GM12891 (cell line): ENCODE data around the gene FGGY.
"Not testable (repeated sequence)": the region's sequence is repeated elsewhere in the genome, so short reads cannot be mapped to it uniquely, and the experiment has no call there.

ENCODE experiments used
- DNase-seq: peaks from one replicate; pipeline ENCODE4 v3.0.0; 2011; ENCODE audit warnings: low spot score; ENCODE audit not compliant: insufficient read length
- FAIRE-seq: peaks from 2 replicates; lab custom pipeline; 2011; peaks lifted over from hg19 to GRCh38; lab: Jason Lieb, UNC
- PAX5 ChIP-seq: IDR thresholded peaks from 2 replicates; pipeline ENCODE4 v1.6.1; 2011; ENCODE audit warnings: low read length, moderate library complexity, mild to moderate bottlenecking; ENCODE audit not compliant: insufficient read depth, severe bottlenecking
- POLR2A ChIP-seq: IDR thresholded peaks from 2 replicates; pipeline ENCODE4 v1.6.1; 2011; ENCODE audit warnings: low read depth, low read length, control low read depth
- POLR2AphosphoS5 ChIP-seq: IDR thresholded peaks from 2 replicates; pipeline ENCODE4 v1.6.1; 2011; ENCODE audit warnings: low read depth, low read length, control low read depth
- POU2F2 ChIP-seq: IDR thresholded peaks from 2 replicates; pipeline ENCODE4 v1.6.1; 2011; ENCODE audit warnings: low read depth, mild to moderate bottlenecking, control low read depth, low read length, moderate library complexity
- SPI1 ChIP-seq: IDR thresholded peaks from 2 replicates; pipeline ENCODE4 v1.6.1; 2011; ENCODE audit warnings: low read depth, low read length, control low read depth
- TAF1 ChIP-seq: IDR thresholded peaks from 2 replicates; pipeline ENCODE4 v1.6.1; 2011; ENCODE audit warnings: low read depth, low read length, control low read depth

FGGY gene

GRCh38 chr1:59601041-59601441 lies 304.1 kb downstream of the FGGY start:
- DNase-seq (no peak), FAIRE-seq (no peak)
- TF ChIP-seq TAF1 (no peak), POU2F2 (no peak), POLR2AphosphoS5 (no peak), PAX5 (no peak), SPI1 (no peak), POLR2A (no peak)

- FAIRE-seq (no peak), DNase-seq (no peak)
- TF ChIP-seq POLR2AphosphoS5 (no peak), POLR2A (no peak), PAX5 (no peak), SPI1 (no peak)
Observed at GRCh38 chr1:59601811-59602210, 304.9 kb downstream of the FGGY start.

- DNase-seq (no peak), FAIRE-seq (no peak)
- TF ChIP-seq PAX5 = no peak
- TF ChIP-seq POU2F2 = no peak
- no peak for TF ChIP-seq SPI1
- no peak for TF ChIP-seq POLR2AphosphoS5
- TF ChIP-seq POLR2A = no peak
Observed at GRCh38 chr1:59604191-59604590, 307.3 kb downstream of the FGGY start.

- FAIRE-seq = no peak
- no peak for TF ChIP-seq SPI1
- no peak for TF ChIP-seq POU2F2
- no peak for TF ChIP-seq POLR2AphosphoS5
- TF ChIP-seq PAX5 = no peak
- TF ChIP-seq TAF1 = no peak
- no peak for TF ChIP-seq POLR2A
Observed at GRCh38 chr1:59605184-59605583, 308.3 kb downstream of the FGGY start.

GRCh38 chr1:59605761-59606160 lies 308.9 kb downstream of the FGGY start:
- TF ChIP-seq SPI1 (no peak), POLR2A (no peak), PAX5 (no peak), TAF1 (no peak), POU2F2 (no peak), POLR2AphosphoS5 (no peak)
- no peak for FAIRE-seq
- no peak for DNase-seq

More at GRCh38 chr1:59605184-59605583, 308.3 kb downstream of the FGGY start:
- no peak for DNase-seq

GRCh38 chr1:59609245-59609644 lies 312.4 kb downstream of the FGGY start:
- FAIRE-seq (no peak), DNase-seq (no peak)
- no peak for TF ChIP-seq PAX5
- no peak for TF ChIP-seq POLR2A
- TF ChIP-seq TAF1 = no peak
- TF ChIP-seq POLR2AphosphoS5 = no peak
- TF ChIP-seq SPI1 = no peak
- no peak for TF ChIP-seq POU2F2

GRCh38 chr1:59610499-59610898 lies 313.6 kb downstream of the FGGY start:
- not testable (repeated sequence) for FAIRE-seq, DNase-seq

- FAIRE-seq (no peak), DNase-seq (no peak)
- TF ChIP-seq POLR2A = no peak
- TF ChIP-seq SPI1 = no peak
- TF ChIP-seq PAX5 = no peak
- no peak for TF ChIP-seq POU2F2
- no peak for TF ChIP-seq POLR2AphosphoS5
- TF ChIP-seq TAF1 = no peak
Observed at GRCh38 chr1:59617434-59617833, 320.5 kb downstream of the FGGY start.

- no peak for TF ChIP-seq POLR2A
- TF ChIP-seq SPI1 = no peak
- no peak for TF ChIP-seq TAF1
- no peak for TF ChIP-seq POLR2AphosphoS5
- no peak for TF ChIP-seq PAX5
- no peak for TF ChIP-seq POU2F2
- FAIRE-seq = no peak
- DNase-seq = no peak
Observed at GRCh38 chr1:59619557-59619956, 322.7 kb downstream of the FGGY start.

- TF ChIP-seq SPI1 (no peak), PAX5 (no peak), POLR2AphosphoS5 (no peak), TAF1 (no peak), POLR2A (no peak), POU2F2 (no peak)
- DNase-seq (no peak), FAIRE-seq (no peak)
Observed at GRCh38 chr1:59625384-59625783, 328.5 kb downstream of the FGGY start.

- DNase-seq (no peak), FAIRE-seq (no peak)
- no peak for TF ChIP-seq PAX5
- TF ChIP-seq POLR2A = no peak
Observed at GRCh38 chr1:59631561-59632255, 334.8 kb downstream of the FGGY start.
